ENCODE results near the gene RAD51B.

RAD51B gene

DNA sequence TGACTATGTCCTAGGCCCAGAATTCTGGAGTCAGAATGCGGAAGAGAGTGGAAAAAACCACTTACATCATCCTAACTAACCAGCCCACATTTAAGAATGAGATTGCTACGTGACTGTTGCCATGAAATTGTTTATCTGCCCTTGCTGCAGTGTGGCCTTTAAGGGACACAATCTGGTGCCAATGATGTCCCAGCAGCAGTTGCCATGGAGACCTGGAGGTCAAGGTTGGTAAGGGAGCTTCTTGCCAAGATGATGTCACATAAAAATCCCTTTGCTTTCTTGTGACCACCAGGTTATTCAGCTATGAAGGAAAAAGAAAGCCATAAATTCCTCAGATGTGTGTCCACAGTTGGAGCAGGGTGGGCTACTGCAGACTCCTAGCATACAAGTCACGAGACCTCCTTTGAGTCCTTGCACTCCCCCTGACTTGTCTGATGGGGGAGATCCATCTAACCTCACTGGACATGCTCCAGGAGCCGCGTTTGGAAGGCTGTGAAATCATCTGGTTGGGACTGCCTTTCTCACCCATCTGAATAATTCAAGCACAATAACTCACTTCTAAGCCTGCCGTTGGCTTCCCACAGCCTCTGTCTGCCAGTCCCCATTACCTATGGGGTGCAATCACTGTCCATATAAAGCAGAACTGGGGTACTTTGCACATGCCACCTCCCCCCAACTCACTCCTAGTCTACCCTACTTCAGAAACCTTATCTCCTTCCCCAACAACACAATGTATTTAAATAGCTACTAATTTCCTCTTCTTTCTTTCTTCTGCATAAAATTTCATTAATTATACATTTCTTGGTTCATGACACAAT lies 807.7 kb downstream of the RAD51B start:
- no peak for DNase-seq

DNA sequence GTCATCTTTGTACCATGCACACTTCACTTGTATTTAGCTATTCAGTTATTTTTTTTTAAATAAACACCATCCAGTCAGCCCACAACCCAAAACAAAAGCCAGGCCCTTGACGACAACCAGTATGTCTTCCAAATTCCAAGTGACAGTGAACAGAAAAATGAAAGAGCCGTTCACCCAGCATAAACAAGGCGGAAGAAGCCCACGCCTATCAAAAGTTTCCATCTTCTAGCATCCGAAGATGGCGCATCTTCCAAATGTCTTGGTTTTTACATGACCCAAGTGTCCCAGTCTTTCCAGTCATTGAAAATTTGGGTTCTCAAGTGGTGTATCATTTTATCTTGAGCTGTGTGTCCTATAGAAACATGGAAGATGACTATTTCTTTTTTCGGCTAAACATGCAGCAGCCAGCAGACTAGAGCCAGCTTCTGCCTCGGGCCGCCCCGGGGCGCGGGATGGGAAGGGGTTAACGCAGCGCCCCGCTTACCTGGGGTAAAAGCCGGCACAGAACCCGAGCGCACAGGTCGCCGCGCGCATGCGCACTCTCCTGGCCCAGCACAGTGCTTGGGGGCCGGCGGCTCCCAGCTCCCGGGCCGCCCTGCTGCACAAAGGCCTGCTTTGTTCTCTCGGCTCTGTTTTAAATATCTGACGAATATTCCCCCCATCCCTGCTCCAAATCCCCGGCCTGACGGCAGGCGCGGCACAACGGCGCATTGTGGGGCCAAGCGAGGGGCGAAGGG lies 808.5 kb downstream of the RAD51B start:
- TF ChIP-seq EZH2phosphoT487 (IDR thresholded peaks at IDR 0.05; ENCODE audit: low read length) (no peak), EZH2 (optimal IDR thresholded peaks at IDR 0.05; ENCODE audit: low read depth, low read length) (no peak)
- TF ChIP-seq, protein P1, sequence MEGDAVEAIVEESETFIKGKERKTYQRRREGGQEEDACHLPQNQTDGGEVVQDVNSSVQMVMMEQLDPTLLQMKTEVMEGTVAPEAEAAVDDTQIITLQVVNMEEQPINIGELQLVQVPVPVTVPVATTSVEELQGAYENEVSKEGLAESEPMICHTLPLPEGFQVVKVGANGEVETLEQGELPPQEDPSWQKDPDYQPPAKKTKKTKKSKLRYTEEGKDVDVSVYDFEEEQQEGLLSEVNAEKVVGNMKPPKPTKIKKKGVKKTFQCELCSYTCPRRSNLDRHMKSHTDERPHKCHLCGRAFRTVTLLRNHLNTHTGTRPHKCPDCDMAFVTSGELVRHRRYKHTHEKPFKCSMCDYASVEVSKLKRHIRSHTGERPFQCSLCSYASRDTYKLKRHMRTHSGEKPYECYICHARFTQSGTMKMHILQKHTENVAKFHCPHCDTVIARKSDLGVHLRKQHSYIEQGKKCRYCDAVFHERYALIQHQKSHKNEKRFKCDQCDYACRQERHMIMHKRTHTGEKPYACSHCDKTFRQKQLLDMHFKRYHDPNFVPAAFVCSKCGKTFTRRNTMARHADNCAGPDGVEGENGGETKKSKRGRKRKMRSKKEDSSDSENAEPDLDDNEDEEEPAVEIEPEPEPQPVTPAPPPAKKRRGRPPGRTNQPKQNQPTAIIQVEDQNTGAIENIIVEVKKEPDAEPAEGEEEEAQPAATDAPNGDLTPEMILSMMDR (IDR thresholded peaks at IDR 0.05; ENCODE audit: low read length): no peak
- no peak overlapping the region for H3K4me2 ChIP-seq (ENCODE audit: low read depth, low read length)
- no peak overlapping the region for H3K9ac ChIP-seq (ENCODE audit: low read length)
- DNase-seq: no peak
- no peak overlapping the region for H2AFZ ChIP-seq (ENCODE audit: low read length)
- H3K9me3 ChIP-seq (replicated peaks; ENCODE audit: insufficient read depth, low read length): no peaks in the 10 kb centered on the region
- H3K4me3 ChIP-seq (ENCODE audit: low read length): no peak overlapping the region
- no peaks in the 10 kb centered on the region for H3K79me2 ChIP-seq (ENCODE audit: low read length)
- no peaks in the 10 kb centered on the region for H3K9me2 ChIP-seq (replicated peaks; ENCODE audit: insufficient read depth, low read length)
- H3K27me3 ChIP-seq (replicated peaks; ENCODE audit: insufficient read depth, low read length): no peaks in the 10 kb centered on the region
- peaks cover 8% of the 10 kb centered on the region for H3K4me1 ChIP-seq (ENCODE audit: low read length)
- H3K36me3 ChIP-seq (replicated peaks; ENCODE audit: insufficient read depth, low read length): no peaks in the 10 kb centered on the region
- H4K20me1 ChIP-seq (ENCODE audit: insufficient read depth, low read length): no peaks in the 10 kb centered on the region
- H3K27ac ChIP-seq (ENCODE audit: low read length): no peak overlapping the region
- H3F3A ChIP-seq (ENCODE audit: insufficient read depth, low read length): peaks cover 4% of the 10 kb centered on the region; the same call in 1 of the 2 replicates

More for the DNA sequence above, 807.7 kb downstream of the RAD51B start:
- Histone ChIP-seq H3K9me2 (replicated peaks; ENCODE audit: insufficient read depth, low read length) (no peaks in the 10 kb centered on the region), H3K27me3 (replicated peaks; ENCODE audit: insufficient read depth, low read length) (no peaks in the 10 kb centered on the region), H3K27ac (ENCODE audit: low read length) (no peak overlapping the region), H2AFZ (ENCODE audit: low read length) (no peak overlapping the region), H3K36me3 (replicated peaks; ENCODE audit: insufficient read depth, low read length) (no peaks in the 10 kb centered on the region), H3F3A (ENCODE audit: insufficient read depth, low read length) (peaks cover 5% of the 10 kb centered on the region; the same call in 1 of the 2 replicates), H3K79me2 (ENCODE audit: low read length) (no peaks in the 10 kb centered on the region), H3K4me2 (ENCODE audit: low read depth, low read length) (no peak overlapping the region), H3K4me3 (ENCODE audit: low read length) (no peak overlapping the region), H4K20me1 (ENCODE audit: insufficient read depth, low read length) (no peaks in the 10 kb centered on the region), H3K9ac (ENCODE audit: low read length) (no peak overlapping the region), H3K9me3 (replicated peaks; ENCODE audit: insufficient read depth, low read length) (no peaks in the 10 kb centered on the region), H3K4me1 (ENCODE audit: low read length) (peaks cover 11% of the 10 kb centered on the region)
- no peak for TF ChIP-seq EZH2phosphoT487 (IDR thresholded peaks at IDR 0.05; ENCODE audit: low read length)
- TF ChIP-seq EZH2 (optimal IDR thresholded peaks at IDR 0.05; ENCODE audit: low read depth, low read length): no peak
- TF ChIP-seq, protein P1 (IDR thresholded peaks at IDR 0.05; ENCODE audit: low read length): no peak

DNA sequence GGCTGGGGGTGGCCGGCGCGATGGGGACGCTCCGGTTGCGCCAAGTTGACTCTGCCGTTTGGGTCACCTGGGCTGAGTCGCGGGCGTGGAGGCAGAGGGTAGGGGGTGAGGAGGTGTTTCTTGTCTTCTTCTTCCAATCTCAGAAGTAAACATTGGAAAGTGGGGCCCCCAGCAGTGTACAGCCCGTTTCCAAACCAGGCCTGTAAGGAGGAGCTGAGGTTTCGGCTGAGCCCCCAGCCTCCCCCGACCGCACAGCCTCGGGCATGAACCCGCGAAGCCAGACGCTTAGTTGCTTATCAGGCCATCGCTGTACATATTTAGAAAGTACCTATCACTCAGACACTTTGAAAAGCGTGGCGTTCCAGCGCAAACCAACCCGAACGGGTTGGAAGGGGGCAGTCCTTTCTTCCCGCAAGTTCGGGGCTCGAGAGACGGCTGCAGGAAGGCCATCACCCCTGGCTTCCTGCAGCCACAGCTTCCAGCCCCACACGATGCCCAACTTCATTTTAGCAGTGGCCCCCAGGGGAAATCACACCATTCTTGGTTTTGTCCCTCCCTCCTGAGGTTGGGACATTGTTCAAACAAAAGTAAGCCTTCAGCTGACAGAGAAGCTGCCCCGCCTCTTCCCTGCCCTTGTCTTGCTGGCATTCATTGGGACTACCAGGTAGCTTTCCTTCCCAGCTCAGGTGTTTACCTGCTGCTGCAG lies 809.2 kb downstream of the RAD51B start:
- Histone ChIP-seq H3K9ac (ENCODE audit: low read length) (no peak overlapping the region), H3K4me2 (ENCODE audit: low read depth, low read length) (no peak overlapping the region), H3K4me3 (ENCODE audit: low read length) (no peak overlapping the region), H3K27ac (ENCODE audit: low read length) (no peak overlapping the region), H3K9me3 (replicated peaks; ENCODE audit: insufficient read depth, low read length) (no peaks in the 10 kb centered on the region), H3K4me1 (ENCODE audit: low read length) (peaks cover under 1% of the 10 kb centered on the region; the same call in 1 of the 2 replicates), H3K79me2 (ENCODE audit: low read length) (no peaks in the 10 kb centered on the region), H3K9me2 (replicated peaks; ENCODE audit: insufficient read depth, low read length) (no peaks in the 10 kb centered on the region), H4K20me1 (ENCODE audit: insufficient read depth, low read length) (no peaks in the 10 kb centered on the region), H3K27me3 (replicated peaks; ENCODE audit: insufficient read depth, low read length) (no peaks in the 10 kb centered on the region), H3K36me3 (replicated peaks; ENCODE audit: insufficient read depth, low read length) (no peaks in the 10 kb centered on the region), H2AFZ (ENCODE audit: low read length) (no peak overlapping the region), H3F3A (ENCODE audit: insufficient read depth, low read length) (no peaks in the 10 kb centered on the region)
- no peak for DNase-seq
- TF ChIP-seq EZH2phosphoT487 (IDR thresholded peaks at IDR 0.05; ENCODE audit: low read length): no peak
- TF ChIP-seq, protein P1 (IDR thresholded peaks at IDR 0.05; ENCODE audit: low read length): no peak
- TF ChIP-seq EZH2 (optimal IDR thresholded peaks at IDR 0.05; ENCODE audit: low read depth, low read length): no peak
